K562 (cell line): ENCODE measurements around the gene SLC24A1. TPM values are rescaled to one million over a fixed set of nuclear protein-coding genes. Genes with fewer than 3 reads are reported as not detected.

ENCODE experiments used
- ATAC-seq: fragments of 200-7000 bp; cut with Tn5 transposase; 3 replicates; pipeline ENCODE4 v1.9.1; 2020; ENCODE audit warnings: moderate library complexity
- BruUV-seq: library from RNA; stranded (reverse); fragments of 400-500 nt; replicated peaks from 2 replicates; lab custom pipeline; 2021; lab: Mats Ljungman, UMichigan
- CTCF ChIA-PET: fragments of 300-600 bp; formaldehyde crosslinking; extraction: SDS; loops from one replicate; lab custom pipeline; 2021; ENCODE audit warnings: low intra/inter-chr PET ratio; lab: Yijun Ruan, JAX
- POLR2A ChIA-PET: fragments of 300-600, 350-650 bp; sonication (Branson Sonifier 250); formaldehyde crosslinking; extraction: SDS; loops from one replicate; lab custom pipeline; 2021; ENCODE audit warnings: antibody characterized with exemption, inconsistent platforms; lab: Yijun Ruan, JAX
- DNase-seq, 4 experiments: peaks; one replicate each; pipeline versions ENCODE4 v3.0.0 to v3.0.0-alpha.2; 2011 to 2018; ENCODE audit warnings: low spot score in 3 of 4, mixed read lengths in 3 of 4; ENCODE audit errors: extremely low read depth in 1 of 4
- FAIRE-seq: peaks from 2 replicates; lab custom pipeline; 2011; peaks lifted over from hg19 to GRCh38; lab: Jason Lieb, UNC
- H2AFZ ChIP-seq: 2 replicates; pipeline ENCODE4 v1.6.0; 2011; ENCODE audit warnings: low read depth, low read length, control low read depth, inconsistent platforms
- H3K27ac ChIP-seq: fragments of 200-600 bp; 3 replicates; pipeline ENCODE4 v1.8.0; 2011; ENCODE audit warnings: low read depth, mild to moderate bottlenecking, control low read depth, inconsistent platforms, low read length, moderate library complexity, mixed read lengths; ENCODE audit errors: extremely low read depth
- H3K27me3 ChIP-seq, 2 experiments: fragments of 300-600 bp in 1 of 2; 2 replicates in 1 of 2; 3 replicates in 1 of 2; pipeline versions ENCODE4 v1.6.0 to v1.8.0; 2011; ENCODE audit warnings: inconsistent platforms in 2 of 2, low read length in 2 of 2, mild to moderate bottlenecking in 1 of 2, mixed read lengths in 1 of 2, moderate library complexity in 1 of 2; ENCODE audit not compliant: control insufficient read depth in 2 of 2, insufficient read depth in 2 of 2
- H3K36me3 ChIP-seq: fragments of 300-600 bp; 3 replicates; pipeline ENCODE4 v1.8.0; 2011; ENCODE audit warnings: mild to moderate bottlenecking, low read length, inconsistent platforms; ENCODE audit not compliant: control insufficient read depth, insufficient read depth
- H3K4me1 ChIP-seq, 2 experiments: fragments of 200-600 bp in 1 of 2; replicated peaks in 1 of 2; 2 replicates in 1 of 2; 3 replicates in 1 of 2; pipeline versions ENCODE4 v1.5.1 to v1.8.0; 2011; ENCODE audit warnings: inconsistent platforms in 2 of 2, low read length in 2 of 2, mild to moderate bottlenecking in 1 of 2, mixed read lengths in 1 of 2, moderate library complexity in 1 of 2; ENCODE audit not compliant: control insufficient read depth in 2 of 2, insufficient read depth in 2 of 2
- H3K4me2 ChIP-seq: 2 replicates; pipeline ENCODE4 v1.6.1; 2011; ENCODE audit warnings: low read length, control low read depth, inconsistent platforms, mixed read lengths; ENCODE audit not compliant: insufficient read depth
- H3K4me3 ChIP-seq: fragments of 200-600 bp; sonication (generic), shearing (Covaris generic); 2 replicates; pipeline ENCODE4 v1.5.1; 2016; ENCODE audit warnings: control low read depth, inconsistent platforms
- H3K79me2 ChIP-seq: fragments of 200-600 bp; 3 replicates; pipeline ENCODE4 v1.8.0; 2011; ENCODE audit warnings: low read length, inconsistent platforms; ENCODE audit not compliant: control insufficient read depth, insufficient read depth
- H3K9ac ChIP-seq, 2 experiments: 2 replicates each; pipeline versions ENCODE4 v1.6.0 to v1.6.1; 2011; ENCODE audit warnings: low read depth in 2 of 2, low read length in 2 of 2, control low read depth in 1 of 2, inconsistent platforms in 1 of 2, mild to moderate bottlenecking in 1 of 2, mixed read lengths in 1 of 2; ENCODE audit not compliant: insufficient read depth in 1 of 2
- H3K9me1 ChIP-seq: one replicate; pipeline ENCODE4 v1.6.0; 2011; ENCODE audit warnings: inconsistent platforms, mild to moderate bottlenecking, low read length, moderate library complexity; ENCODE audit not compliant: control insufficient read depth, insufficient read depth
- H3K9me3 ChIP-seq: replicated peaks from 2 replicates; pipeline ENCODE4 v1.5.1; 2011; ENCODE audit warnings: low read depth, low read length, inconsistent platforms; ENCODE audit not compliant: control insufficient read depth, insufficient read depth
- H4K20me1 ChIP-seq: replicated peaks from 2 replicates; pipeline ENCODE4 v1.6.1; 2011; ENCODE audit warnings: low read length, inconsistent platforms, mixed read lengths; ENCODE audit not compliant: control insufficient read depth, insufficient read depth
- BRF1 ChIP-seq: IDR thresholded peaks from 3 replicates; pipeline ENCODE4 v1.6.1; 2011; ENCODE audit warnings: borderline replicate concordance, mild to moderate bottlenecking; ENCODE audit not compliant: insufficient read length; ENCODE audit errors: extremely low read depth
- FOXP1 ChIP-seq: sonication (generic); formaldehyde crosslinking; IDR thresholded peaks from 2 replicates; pipeline ENCODE4 v1.8.0; 2022; ENCODE audit warnings: mild to moderate bottlenecking, missing genetic modification reagents
- GABPB1 ChIP-seq: sonication (generic); formaldehyde crosslinking; IDR thresholded peaks from 2 replicates; pipeline ENCODE4 v1.8.0; 2022; ENCODE audit warnings: mild to moderate bottlenecking, missing genetic modification reagents
- HSF4 ChIP-seq: fragments of 250-450 bp; sonication (Bioruptor Pico); IDR thresholded peaks from 2 replicates; pipeline ENCODE4 v2.1.2; 2022; ENCODE audit warnings: mild to moderate bottlenecking, moderate library complexity, borderline replicate concordance
- MEIS2 ChIP-seq: fragments of 450-650 bp; IDR thresholded peaks from 2 replicates; pipeline ENCODE4 v1.6.1; 2014; ENCODE audit warnings: mild to moderate bottlenecking; ENCODE audit not compliant: partially characterized antibody
- NELFE ChIP-seq: IDR thresholded peaks from 2 replicates; pipeline ENCODE4 v1.6.1; 2011; ENCODE audit warnings: mild to moderate bottlenecking; ENCODE audit not compliant: insufficient read depth, insufficient read length
- NFRKB ChIP-seq: fragments of 450-650 bp; IDR thresholded peaks from 2 replicates; pipeline ENCODE4 v1.6.1; 2016; ENCODE audit warnings: low read depth
- PCBP2 ChIP-seq: fragments of 200-400 bp; formaldehyde crosslinking; IDR thresholded peaks from 2 replicates; pipeline ENCODE4 v1.6.1; 2018; ENCODE audit warnings: low read length, low read depth, mild to moderate bottlenecking, moderate library complexity; ENCODE audit not compliant: poor library complexity, severe bottlenecking
- POLR2AphosphoS5 ChIP-seq: IDR thresholded peaks from 2 replicates; pipeline ENCODE4 v1.6.1; 2011; ENCODE audit warnings: mild to moderate bottlenecking, low read depth, low read length, moderate library complexity; ENCODE audit not compliant: control insufficient read depth, insufficient read depth
- POLR2G ChIP-seq: fragments of 200-400 bp; formaldehyde crosslinking; IDR thresholded peaks from 2 replicates; pipeline ENCODE4 v1.6.1; 2017; ENCODE audit warnings: low read depth, mild to moderate bottlenecking, antibody characterized with exemption, low read length, moderate library complexity
- SAFB2 ChIP-seq: fragments of 200-400 bp; formaldehyde crosslinking; IDR thresholded peaks from 2 replicates; pipeline ENCODE4 v1.6.1; 2018; ENCODE audit warnings: borderline replicate concordance, low read length, low read depth, moderate library complexity; ENCODE audit not compliant: severe bottlenecking
- SMAD3 ChIP-seq: fragments of 450-650 bp; formaldehyde crosslinking; conservative IDR thresholded peaks from 2 replicates; pipeline ENCODE4 v1.4.0; 2020; ENCODE audit warnings: mild to moderate bottlenecking
- SREBF2 ChIP-seq: sonication (generic); formaldehyde crosslinking; IDR thresholded peaks from 2 replicates; pipeline ENCODE4 v1.4.0; 2020; ENCODE audit warnings: mild to moderate bottlenecking, missing genetic modification reagents
- U2AF1 ChIP-seq: fragments of 200-400 bp; formaldehyde crosslinking; optimal IDR thresholded peaks from 2 replicates; pipeline ENCODE3; 2017; ENCODE audit warnings: mild to moderate bottlenecking, low read depth, low read length, moderate library complexity
- XRCC4 ChIP-seq: IDR thresholded peaks from one replicate; pipeline ENCODE4 v1.6.1; 2011; ENCODE audit not compliant: insufficient read depth, insufficient read length; ENCODE audit errors: extremely low read depth
- ZNF140 ChIP-seq: fragments of 250-450 bp; sonication (Bioruptor Pico); IDR thresholded peaks from 2 replicates; pipeline ENCODE4 v1.8.0; 2021; ENCODE audit warnings: moderate library complexity, mild to moderate bottlenecking, inconsistent platforms
- ZNF586 ChIP-seq: fragments of 450-650 bp; formaldehyde crosslinking; conservative IDR thresholded peaks from 2 replicates; pipeline ENCODE4 v1.4.0; 2020; ENCODE audit warnings: mild to moderate bottlenecking, moderate library complexity
- WGBS: fragments of 100-300 bp; shearing (Covaris generic); methylation state at CpG from one replicate; pipeline ENCODE4 v1.1.6; 2016; ENCODE audit warnings: low coverage, mixed read lengths; ENCODE audit not compliant: insufficient coverage; ENCODE audit errors: missing lambda C conversion rate; 5-methylcytosine and 5-hydroxymethylcytosine counted together
- in situ Hi-C: fragments of 300-500 bp; cut with MboI; formaldehyde crosslinking; loops from 4 replicates; pipeline ENCODE4 v1.15.0; 2018; ENCODE audit warnings: inconsistent platforms, mixed read lengths
- intact Hi-C: fragments of 100-400 bp; cut with micrococcal nuclease; formaldehyde crosslinking; loops from 2 replicates; pipeline ENCODE4 v1.14.2; 2022
- polyA plus RNA-seq, 8 experiments: library from polyadenylated mRNA; depleted of rRNA in 4 of 8; stranded (reverse) in 5 of 8; unstranded in 3 of 8; fragments of >200 nt; fragmentation: Nextera tagmentation in 2 of 8; fragmentation: Illumina TruSeq in 1 of 8; extraction: Ambion mirVana in 2 of 8; extraction: Trizol in 1 of 8; gene quantifications; 2 replicates each; pipeline versions ENCODE4 v1.2.1 to v1.2.3, GENCODE V29; 2011 to 2014; ENCODE audit warnings: inconsistent platforms in 1 of 8, missing spikeins in 1 of 8
- total RNA-seq, 7 experiments: library from RNA; depleted of rRNA in 6 of 7; stranded (reverse); fragments of >200 nt in 6 of 7; fragmentation: Illumina TruSeq in 2 of 7; extraction: Trizol in 2 of 7; gene quantifications; 2 replicates each; pipeline versions ENCODE4 v1.2.1 to v1.2.3, GENCODE V29; 2011 to 2021; ENCODE audit warnings: low replicate concordance in 1 of 7
- TF ChIP-seq, protein P1 (sequence below): sonication (generic); IDR thresholded peaks from 2 replicates; pipeline ENCODE4 v1.6.1; 2016

SLC24A1 gene
- total and polyA plus RNA-seq, 9 of the 15 experiments (the other 6 are each of a cell fraction or from before 2014, with no cell fraction given): 3.1 to 8.2 (median 5.5) TPM

DNA sequence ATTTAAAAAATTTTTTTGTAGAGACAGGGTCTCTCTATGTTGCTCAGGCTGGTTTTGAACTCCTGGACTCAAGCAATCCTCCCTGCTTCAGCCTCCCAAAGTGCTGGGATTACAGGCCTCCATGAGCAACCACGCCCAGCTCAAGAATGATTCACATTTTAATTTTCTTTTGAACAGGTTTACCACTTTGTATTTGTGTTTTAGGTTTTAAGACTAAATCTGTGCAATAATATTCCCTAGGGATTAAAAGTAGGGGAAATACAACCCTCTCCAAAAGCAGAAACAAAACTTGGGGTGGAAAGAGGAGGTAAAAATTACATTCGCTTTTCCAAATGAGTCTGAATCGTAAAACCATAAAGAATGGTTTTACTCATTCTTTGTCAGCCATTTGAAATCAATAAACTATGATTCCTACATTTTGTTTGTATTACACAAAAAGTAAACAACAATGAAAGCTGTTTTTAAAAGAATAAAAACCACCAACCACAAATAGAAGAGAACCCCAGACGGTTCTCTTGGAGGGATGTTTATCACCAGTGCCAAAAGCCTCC, 37.8 kb downstream of the SLC24A1 start:
- no TSS peak for BruUV-seq
- in situ Hi-C loops: no loop called here
- H3K79me2 ChIP-seq: no peaks in the 10 kb centered on the region
- CTCF ChIA-PET: no interaction called here
- no peaks in the 10 kb centered on the region for H3K9me1 ChIP-seq
- no peaks in the 10 kb centered on the region for H3K4me1 ChIP-seq
- no peak overlapping the region for H3K9ac ChIP-seq
- TF ChIP-seq SMAD3 (CRISPR knock-in tag): no peak
- no peak for TF ChIP-seq BRF1
- TF ChIP-seq PCBP2: no peak
- no peak for TF ChIP-seq MEIS2
- TF ChIP-seq SREBF2 (CRISPR knock-in tag): no peak
- no peak for TF ChIP-seq POLR2AphosphoS5
- no peak for TF ChIP-seq NELFE
- TF ChIP-seq GABPB1 (CRISPR knock-in tag): no peak
- TF ChIP-seq U2AF1: no peak
- TF ChIP-seq POLR2G: no peak
- TF ChIP-seq NFRKB: no peak
- TF ChIP-seq, protein P1, sequence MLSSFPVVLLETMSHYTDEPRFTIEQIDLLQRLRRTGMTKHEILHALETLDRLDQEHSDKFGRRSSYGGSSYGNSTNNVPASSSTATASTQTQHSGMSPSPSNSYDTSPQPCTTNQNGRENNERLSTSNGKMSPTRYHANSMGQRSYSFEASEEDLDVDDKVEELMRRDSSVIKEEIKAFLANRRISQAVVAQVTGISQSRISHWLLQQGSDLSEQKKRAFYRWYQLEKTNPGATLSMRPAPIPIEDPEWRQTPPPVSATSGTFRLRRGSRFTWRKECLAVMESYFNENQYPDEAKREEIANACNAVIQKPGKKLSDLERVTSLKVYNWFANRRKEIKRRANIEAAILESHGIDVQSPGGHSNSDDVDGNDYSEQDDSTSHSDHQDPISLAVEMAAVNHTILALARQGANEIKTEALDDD: no peak
- TF ChIP-seq XRCC4: no peak
- no peak for TF ChIP-seq ZNF140 (CRISPR knock-in tag)
- TF ChIP-seq HSF4 (CRISPR knock-in tag): no peak
- TF ChIP-seq FOXP1 (CRISPR knock-in tag): no peak
- no peak for TF ChIP-seq SAFB2
- no peak for TF ChIP-seq ZNF586
- TF ChIP-seq, all 486 proteins: peak for 0
- intact Hi-C loops: no loop called here
- no peak for FAIRE-seq
- no peaks in the 10 kb centered on the region for H3K9me3 ChIP-seq
- ATAC-seq: no peak
- no peaks in the 10 kb centered on the region for H4K20me1 ChIP-seq
- 80% methylated on average over 4 of the region's 4 CpGs for WGBS
- no peak overlapping the region for H3K27ac ChIP-seq
- POLR2A ChIA-PET: interaction anchor here (0.6 to 1.5 kb wide), 4 partner anchors 11 to 355 kb away, joined by 3 to 4 read pairs (median 3); no protein-coding TSS in a partner anchor
- no peak overlapping the region for H3K4me2 ChIP-seq
- no peak for DNase-seq
- no peak overlapping the region for H2AFZ ChIP-seq
- no peaks in the 10 kb centered on the region for H3K27me3 ChIP-seq
- H3K4me3 ChIP-seq: no peak overlapping the region
- peaks cover 35% of the 10 kb centered on the region for H3K36me3 ChIP-seq
